ENCODE results near the gene INO80B.
"Not testable (repeated sequence)": the region's sequence is repeated elsewhere in the genome, so short reads cannot be mapped to it uniquely, and the experiment has no call there.

INO80B gene

GRCh38 chr2:74426181-74426758 is 28.6 kb upstream of the INO80B start:
- DNase-seq = no peak

GRCh38 chr2:74427551-74427950 is 27.3 kb upstream of the INO80B start:
- DNase-seq = no peak

GRCh38 chr2:74428675-74429074 is 26.2 kb upstream of the INO80B start:
- DNase-seq = no peak

- DNase-seq = no peak
Measured at GRCh38 chr2:74429487-74430451, 25.1 kb upstream of the INO80B start.

GRCh38 chr2:74430502-74430901 is 24.4 kb upstream of the INO80B start:
- DNase-seq = no peak

- DNase-seq = no peak
Measured at GRCh38 chr2:74436111-74436805, 18.6 kb upstream of the INO80B start.

- DNase-seq = no peak
Measured at GRCh38 chr2:74436848-74437695, 17.8 kb upstream of the INO80B start.

GRCh38 chr2:74438248-74438647 is 16.6 kb upstream of the INO80B start:
- no peak for DNase-seq

- DNase-seq = no peak
Measured at GRCh38 chr2:74439373-74439772, 15.5 kb upstream of the INO80B start.

- peak; percentile 60 for DNase-seq
Measured at GRCh38 chr2:74439803-74440377, 15.0 kb upstream of the INO80B start.

- DNase-seq = peak; percentile 81
Measured at GRCh38 chr2:74440378-74441169, 14.3 kb upstream of the INO80B start.

GRCh38 chr2:74441170-74441689 is 13.7 kb upstream of the INO80B start:
- DNase-seq = no peak

- no peak for DNase-seq
Measured at GRCh38 chr2:74441690-74442482, 13.0 kb upstream of the INO80B start, which contains the start of gene RTKN. TSS of gene RTKN (minus strand) at chr2:74441937. CDS start at chr2:74441816, 121 bp downstream.

GRCh38 chr2:74442483-74443297 is 12.2 kb upstream of the INO80B start:
- not testable (repeated sequence) for DNase-seq

GRCh38 chr2:74444498-74445318 is 10.2 kb upstream of the INO80B start:
- DNase-seq = no peak

- no peak for DNase-seq
Measured at GRCh38 chr2:74447230-74447999, 7.5 kb upstream of the INO80B start.

GRCh38 chr2:74448771-74449170 is 6.1 kb upstream of the INO80B start:
- DNase-seq = no peak
